ENCODE results near the gene CAMK2G.
"Not testable (repeated sequence)": the region's sequence is repeated elsewhere in the genome, so short reads cannot be mapped to it uniquely, and the experiment has no call there.

The CAMK2G gene

DNA sequence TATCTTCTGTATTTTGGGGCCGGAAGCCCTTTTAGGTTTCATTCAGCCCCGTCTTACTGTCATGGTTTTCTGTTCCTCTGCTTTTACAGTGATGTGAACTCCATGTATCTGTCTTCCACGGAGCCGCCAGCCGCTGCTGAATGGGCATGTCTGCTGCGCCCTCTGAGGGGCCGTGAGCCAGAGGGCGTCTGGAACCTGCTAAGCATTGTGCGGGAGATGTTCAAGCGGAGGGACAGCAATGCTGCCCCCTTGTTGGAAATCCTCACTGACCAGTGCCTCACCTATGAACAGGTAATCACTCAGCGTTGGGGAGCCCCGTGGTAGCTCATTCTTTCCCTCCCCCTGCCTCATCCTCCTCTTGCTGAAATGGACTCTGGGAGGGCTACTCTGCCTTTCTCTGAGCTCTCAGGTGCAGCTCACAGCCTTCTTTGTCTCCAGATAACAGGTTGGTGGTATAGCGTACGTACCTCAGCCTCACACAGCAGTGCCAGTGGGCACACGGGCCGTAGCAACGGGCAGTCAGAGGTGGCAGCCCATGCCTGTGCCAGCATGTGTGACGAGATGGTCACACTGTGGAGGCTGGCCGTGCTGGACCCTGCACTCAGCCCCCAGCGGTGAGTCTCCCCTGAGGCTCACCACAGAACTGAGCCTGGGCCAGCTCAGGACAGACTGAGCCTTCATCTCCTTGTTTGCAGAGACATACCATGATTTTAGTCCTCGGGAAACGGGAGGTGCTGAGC lies 83.3 kb downstream of the CAMK2G start:
- no peak for DNase-seq (ENCODE audit: low spot score)

DNA sequence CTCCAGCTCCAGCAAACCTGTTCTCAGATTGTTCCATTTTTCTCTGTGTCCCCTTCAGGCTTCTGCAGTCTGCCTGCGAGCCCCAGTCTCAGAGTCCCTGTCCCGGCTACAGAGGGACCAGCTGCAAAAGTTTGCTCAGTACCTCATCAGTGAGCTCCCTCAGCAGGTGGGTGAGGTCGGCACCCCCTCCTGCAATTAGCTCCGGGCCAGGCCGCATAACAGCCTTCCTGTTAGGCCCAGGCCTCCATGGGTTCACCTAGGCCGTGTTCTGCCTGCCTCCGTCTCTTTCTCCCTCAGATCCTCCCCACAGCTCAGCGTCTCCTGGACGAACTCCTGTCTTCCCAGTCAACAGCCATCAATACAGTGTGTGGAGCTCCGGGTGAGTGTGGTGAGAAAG lies 84.7 kb downstream of the CAMK2G start:
- no peak for DNase-seq (ENCODE audit: low spot score)

DNA sequence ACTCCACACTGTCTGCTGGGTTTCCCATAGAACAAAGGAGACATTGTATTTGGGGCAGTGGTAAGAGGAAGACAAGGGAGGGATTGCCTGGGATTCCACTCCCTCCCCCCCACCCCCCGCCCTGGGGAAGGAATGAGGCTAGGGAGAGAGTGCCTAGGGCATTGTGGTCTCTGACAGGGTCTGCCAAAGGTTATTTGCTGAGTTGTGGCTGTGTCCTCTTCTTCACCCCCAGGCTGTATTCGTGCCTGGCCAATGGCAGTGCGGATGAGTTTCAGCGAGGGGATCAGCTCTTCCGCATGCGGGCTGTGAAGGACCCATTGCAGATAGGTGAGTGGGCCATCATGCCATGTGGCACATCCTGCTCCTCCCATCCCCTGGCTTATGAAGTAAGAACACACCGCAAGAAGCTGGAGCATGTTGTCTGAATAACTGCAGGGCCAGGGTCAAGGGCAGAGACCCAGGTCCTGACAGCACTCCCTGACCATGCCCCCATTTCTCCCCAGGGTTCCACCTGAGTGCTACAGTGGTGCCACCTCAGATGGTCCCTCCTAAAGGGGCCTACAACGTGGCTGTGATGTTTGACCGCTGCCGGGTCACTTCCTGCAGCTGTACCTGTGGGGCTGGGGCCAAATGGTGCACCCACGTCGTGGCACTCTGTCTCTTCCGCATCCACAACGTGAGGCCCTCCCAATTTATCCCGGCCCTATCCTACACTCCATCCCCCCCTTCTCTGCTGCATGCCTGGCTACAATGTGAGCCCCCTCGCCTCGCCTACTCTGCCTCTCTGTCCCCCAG lies 85.3 kb downstream of the CAMK2G start:
- DNase-seq (ENCODE audit: low spot score), result no peak

DNA sequence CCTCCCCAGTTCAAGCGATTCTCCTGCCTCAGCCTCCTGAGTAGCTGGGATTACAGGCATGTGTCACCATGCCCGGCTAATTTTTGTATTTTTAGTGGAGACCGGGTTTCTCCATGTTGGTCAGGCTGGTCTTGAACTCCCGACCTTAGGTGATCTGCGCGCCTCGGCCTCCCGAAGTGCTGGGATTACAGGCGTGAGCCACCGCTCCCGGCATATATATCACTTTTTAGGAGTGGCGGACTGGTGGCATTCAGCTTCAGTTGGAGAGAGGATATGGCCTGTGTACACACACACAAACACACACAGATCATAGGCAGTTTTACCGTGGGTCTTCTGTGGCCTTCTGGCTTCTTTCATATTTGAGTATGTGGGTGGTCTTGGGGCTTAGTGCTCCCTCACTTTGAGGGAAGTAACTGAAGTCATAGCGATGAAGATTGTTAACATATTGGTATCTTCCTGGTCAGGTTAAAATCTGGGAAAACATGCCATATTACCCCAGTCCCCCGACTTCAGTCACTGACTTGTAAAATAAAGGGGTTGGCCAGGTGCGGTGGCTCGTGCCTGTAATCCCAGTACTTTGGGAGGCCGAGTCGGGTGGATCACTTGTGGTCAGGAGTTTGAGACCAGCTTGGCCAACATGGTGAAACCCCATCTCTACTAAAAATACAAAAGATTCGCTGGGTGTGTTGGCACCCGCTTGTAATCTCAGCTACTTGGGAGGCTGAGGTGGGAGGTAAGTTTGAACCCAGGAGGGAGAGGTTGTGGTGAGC lies 87.1 kb downstream of the CAMK2G start:
- DNase-seq (ENCODE audit: low spot score), result not testable (repeated sequence)

DNA sequence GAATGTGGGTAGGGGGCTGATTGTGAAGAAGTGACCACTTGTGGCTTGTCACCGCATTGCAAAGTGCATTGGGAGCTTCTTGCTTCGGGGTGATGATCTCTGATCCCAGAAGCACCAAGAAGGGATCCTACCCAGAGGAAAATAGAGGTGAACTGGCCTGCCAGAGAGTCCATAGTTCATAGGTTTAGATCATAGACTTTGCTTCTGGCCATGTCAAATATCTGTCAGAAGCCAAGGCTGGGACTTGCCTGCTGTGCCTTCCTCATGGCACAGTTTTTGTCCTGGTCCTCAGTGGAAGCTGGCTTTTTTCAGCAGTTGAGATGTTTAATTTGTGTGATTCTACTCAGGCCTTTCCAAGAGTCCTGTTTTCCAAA lies 87.9 kb downstream of the CAMK2G start:
- DNase-seq (ENCODE audit: low spot score), result no peak

DNA sequence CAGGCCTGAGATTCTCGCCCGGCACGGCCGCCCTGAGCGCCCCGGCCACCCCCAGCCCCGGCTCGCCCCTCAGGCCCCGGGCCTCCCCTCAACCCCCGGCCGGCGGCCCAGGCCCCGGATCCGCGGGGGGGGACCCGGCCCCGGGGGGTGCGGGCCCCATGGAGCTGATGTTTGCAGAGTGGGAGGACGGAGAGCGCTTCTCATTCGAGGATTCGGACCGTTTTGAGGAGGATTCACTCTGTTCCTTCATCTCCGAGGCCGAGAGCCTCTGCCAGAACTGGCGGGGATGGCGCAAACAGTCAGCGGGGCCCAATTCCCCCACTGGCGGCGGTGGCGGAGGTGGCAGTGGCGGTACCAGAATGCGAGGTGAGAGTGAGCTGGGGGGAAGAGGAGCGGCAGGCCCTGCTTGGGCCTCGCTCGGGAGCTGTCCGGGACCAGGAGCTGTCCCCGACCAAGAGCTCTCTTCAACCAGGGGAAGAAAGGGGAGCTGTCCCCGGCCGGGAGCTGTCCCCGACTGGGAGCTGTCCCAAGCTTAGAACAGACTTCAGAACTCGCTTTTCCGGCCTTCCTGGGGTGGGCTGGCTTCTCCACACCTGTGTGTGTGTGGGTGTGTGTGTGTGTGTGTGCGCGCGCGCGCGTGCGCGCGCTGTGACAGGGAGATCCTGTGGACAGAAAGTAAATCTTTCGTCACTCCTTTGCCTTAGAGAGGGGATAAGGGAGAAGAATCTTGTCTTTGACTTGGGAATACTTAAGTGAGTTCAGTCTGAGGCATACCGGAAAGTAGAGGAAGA lies 88.4 kb downstream of the CAMK2G start:
- DNase-seq (ENCODE audit: low spot score), result peak; percentile 64

DNA sequence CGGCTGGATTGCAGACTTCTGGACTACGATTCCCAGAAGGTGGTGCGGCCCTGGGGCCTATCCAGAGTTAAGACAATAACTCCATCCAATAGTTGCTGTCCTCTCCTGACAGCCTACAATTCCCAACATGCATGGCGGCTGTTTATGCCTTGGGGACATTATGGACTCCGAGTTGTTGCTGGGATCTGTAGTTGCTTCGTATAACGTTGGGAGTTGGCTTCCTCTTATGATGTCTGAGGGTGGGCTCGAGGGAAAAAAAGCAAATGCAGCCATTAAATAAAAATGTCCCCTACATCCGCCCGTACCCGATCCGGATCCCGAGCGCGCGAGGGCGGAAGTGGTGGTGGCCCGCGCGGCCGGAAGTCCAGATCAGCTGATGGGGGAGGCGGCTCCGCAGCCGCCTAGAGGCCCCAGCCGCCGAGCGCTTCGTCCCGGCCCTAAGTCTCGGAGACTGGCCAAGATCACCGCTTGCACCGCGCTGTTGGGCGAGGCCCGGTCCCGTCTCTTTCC lies 89.1 kb downstream of the CAMK2G start, which contains the start of gene ZSWIM8:
Gene ZSWIM8 (plus strand): TSS at position 396 of the 510 bp plus-strand sequence. CDS start 273 bp downstream, outside the sequence.
- peak; percentile 95 for DNase-seq (ENCODE audit: low spot score)

DNA sequence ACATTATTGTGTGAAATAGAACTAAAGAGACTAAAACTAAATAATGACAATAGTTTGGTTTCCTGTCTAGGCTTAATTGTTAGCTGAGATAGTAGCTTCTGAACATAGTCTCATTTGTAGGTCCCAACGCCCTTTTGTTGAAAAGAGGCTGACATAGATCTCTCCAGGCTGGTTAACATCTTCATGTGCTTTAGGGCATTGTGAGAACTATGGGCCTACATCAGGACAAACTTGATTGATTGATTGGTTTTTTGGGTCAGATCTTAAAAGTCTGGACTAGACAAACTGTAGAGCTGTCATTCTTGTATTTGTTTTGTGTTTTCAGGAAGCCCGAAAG lies 91.6 kb downstream of the CAMK2G start:
- DNase-seq (ENCODE audit: low spot score), result no peak

DNA sequence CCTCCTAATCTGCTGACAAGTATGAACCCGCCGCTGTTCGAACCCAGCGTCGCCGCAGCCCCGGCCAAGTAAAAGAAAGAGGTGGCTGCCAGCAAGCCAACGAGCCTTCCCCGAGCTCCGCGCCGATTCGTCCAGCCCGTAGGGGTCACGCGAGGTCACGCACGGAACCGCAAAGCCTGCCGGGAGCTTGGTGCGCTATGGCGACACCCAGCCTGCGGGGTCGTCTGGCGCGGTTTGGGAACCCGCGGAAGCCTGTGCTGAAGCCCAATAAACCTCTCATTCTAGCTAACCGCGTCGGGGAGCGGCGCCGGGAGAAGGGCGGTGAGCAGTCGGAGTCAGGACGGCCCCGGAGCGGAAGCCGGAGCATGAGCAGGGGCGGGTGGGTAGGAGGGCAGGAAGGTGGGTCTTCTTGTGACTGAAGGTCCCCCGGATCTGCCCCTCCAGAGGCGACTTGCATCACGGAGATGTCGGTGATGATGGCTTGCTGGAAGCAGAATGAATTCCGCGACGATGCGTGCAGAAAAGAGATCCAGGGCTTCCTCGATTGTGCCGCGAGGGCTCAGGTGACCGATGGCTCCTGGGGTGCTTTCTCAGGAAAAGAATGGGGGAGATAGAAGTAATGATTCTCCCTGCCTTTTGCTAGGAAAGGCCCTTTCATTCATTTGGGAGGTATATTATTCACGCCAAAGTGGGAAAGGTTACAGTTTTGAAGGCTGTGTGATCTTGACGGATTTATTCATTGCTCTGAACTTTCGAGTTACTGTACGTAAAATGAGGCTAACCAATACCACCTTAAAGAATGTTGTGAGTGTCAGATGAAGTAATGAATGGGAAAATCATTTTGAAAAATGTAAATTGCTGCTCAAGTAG lies 92.2 kb downstream of the CAMK2G start, which contains the start of gene CHCHD1:
Gene CHCHD1 (plus strand): TSS at position 170 of the 870 bp plus-strand sequence. CDS start 28 bp downstream, at position 198.
- DNase-seq (ENCODE audit: low spot score), result peak; percentile 93

DNA sequence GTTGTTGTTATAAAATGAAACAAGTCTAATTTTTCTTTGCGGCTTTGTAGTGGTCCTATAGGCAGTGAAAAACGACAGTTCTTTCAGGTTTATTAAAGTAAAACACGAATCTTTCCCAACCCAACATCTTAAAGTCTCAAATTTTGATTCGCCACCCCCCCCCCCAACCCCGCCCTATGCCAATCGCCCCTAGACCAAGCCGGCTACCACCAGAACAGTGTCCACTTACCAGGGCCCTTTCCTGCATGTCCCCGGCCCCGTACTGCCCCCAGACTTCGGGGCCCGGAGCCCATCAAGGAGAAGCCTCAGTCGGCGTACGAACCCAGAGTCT lies 92.8 kb downstream of the CAMK2G start:
- DNase-seq (ENCODE audit: low spot score), result no peak

DNA sequence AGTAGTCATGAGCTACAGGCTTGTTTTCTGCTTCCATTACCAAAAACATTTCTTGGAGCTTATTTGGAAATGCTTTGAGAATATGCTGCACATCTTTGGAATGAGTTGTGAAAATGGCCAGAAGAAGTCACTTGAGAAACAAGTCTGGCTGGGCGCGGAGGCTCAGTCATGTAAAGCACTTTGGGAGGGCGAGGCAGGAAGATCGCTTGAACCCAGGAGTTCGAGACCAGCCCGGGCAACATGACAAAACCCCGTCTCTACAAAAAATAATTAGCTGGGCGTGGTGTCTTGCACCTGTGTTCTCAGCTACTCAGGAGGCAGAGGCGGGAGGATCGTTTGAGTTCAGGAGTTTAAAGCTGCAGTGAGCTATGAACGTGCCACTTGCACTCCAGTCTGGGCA lies 93.4 kb downstream of the CAMK2G start:
- DNase-seq (ENCODE audit: low spot score), result no peak

DNA sequence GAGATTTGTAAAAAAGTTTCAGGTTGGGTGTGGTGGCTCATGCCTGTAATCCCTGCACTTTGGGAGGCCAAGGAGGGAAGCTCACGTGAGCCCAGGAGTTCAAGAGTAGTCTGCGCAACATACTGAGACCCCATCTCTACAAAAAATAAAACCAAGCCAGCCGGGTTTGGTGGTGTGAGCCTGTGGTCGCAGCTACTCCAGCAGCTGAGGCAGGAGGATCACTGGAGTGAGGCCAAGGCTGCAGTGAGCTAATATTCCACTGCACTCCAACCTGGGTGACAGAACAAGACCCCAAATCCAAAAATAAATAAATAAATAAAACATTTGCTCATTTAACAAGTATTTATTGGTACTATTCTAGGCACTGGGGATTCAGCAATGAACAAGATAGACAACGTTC lies 94.1 kb downstream of the CAMK2G start:
- DNase-seq (ENCODE audit: low spot score), result no peak

DNA sequence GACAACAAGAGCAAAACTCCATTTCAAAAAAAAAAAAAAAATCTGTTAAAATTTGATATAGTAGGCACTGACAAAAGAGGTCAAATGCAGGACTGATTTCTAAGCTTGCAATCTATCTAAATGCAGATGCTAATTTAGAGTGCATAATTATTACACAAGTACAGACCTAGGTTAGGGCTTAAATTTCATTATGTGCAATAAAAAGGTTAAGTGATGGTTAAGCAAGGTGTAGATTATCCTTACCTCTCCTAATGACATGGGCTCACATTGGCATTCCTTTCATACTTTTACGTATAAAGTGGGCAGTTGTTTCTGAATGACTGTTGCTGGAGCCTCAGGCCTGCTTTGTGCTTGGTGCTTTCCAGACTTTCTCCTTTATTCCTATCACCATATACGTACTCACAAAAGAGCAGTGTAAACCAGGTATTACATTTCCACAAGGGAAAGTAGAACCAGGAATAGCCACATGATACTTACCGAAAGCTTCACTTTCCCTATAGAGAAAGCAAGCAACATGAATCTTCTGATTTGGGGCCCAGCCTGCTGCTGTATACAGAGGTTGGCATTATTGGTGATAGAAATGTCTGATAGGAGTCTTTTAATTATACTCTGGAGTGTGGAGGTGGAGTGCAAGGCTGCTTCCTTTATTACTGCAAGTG lies 94.7 kb downstream of the CAMK2G start:
- no peak for DNase-seq (ENCODE audit: low spot score)

DNA sequence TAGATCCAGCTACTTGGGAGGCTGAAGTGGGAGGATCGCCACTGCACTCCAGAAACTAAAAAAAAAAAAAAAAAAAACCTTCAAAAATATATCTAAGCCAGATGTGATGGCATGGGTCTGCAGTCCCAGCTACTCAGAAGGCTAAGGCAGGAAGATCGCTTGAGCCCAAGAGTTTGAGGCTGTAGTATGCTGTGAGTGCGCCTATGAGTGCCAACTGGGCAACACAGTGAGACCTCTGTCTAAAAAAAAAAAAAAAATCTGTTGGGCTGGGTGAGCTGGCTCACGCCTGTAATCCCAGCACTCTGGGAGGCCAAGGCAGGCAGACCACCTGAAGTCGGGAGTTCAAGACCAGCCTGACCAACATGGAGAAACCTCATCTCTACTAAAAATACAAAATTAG lies 95.3 kb downstream of the CAMK2G start:
- no peak for DNase-seq (ENCODE audit: low spot score)

DNA sequence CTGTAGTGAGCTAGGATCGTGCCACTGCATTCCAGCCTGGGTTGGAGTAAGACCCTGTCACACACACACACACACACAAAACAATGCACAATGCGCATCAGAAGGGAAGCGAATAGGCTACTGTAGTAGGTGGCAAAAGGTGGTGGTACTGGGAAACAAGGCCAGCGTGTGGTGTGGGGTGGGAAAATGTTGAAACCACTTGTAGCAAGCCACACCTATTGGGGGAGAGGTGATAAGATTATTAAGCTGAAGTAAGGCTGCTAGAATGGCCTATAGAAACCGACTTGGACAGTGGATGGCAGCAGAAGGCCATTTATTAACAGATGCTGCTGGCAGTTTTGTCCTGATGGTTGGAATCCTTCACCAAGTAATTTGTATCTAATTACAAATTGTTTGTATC lies 99.7 kb downstream of the CAMK2G start:
- no peak for DNase-seq (ENCODE audit: low spot score)

DNA sequence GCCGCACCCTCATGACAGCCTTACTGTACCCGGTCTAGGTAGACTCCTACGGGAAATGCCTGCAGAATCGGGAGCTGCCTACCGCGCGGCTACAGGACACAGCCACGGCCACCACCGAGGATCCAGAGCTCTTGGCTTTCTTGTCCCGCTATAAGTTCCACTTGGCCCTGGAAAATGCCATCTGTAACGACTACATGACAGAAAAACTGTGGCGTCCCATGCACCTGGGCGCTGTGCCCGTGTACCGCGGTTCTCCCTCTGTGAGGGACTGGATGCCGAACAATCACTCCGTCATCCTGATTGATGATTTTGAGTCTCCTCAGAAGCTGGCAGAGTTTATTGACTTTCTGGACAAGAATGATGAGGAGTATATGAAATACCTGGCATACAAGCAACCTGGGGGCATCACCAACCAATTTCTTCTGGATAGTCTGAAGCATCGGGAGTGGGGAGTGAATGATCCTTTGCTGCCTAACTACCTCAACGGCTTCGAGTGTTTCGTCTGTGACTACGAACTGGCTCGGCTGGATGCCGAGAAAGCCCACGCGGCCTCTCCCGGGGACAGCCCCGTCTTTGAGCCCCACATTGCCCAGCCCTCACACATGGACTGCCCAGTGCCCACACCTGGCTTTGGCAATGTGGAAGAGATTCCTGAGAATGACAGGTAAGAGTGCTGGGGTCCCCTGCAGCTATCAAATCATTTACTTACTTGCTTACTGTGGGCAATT lies 101.0 kb downstream of the CAMK2G start:
- DNase-seq (ENCODE audit: low spot score), result no peak

DNA sequence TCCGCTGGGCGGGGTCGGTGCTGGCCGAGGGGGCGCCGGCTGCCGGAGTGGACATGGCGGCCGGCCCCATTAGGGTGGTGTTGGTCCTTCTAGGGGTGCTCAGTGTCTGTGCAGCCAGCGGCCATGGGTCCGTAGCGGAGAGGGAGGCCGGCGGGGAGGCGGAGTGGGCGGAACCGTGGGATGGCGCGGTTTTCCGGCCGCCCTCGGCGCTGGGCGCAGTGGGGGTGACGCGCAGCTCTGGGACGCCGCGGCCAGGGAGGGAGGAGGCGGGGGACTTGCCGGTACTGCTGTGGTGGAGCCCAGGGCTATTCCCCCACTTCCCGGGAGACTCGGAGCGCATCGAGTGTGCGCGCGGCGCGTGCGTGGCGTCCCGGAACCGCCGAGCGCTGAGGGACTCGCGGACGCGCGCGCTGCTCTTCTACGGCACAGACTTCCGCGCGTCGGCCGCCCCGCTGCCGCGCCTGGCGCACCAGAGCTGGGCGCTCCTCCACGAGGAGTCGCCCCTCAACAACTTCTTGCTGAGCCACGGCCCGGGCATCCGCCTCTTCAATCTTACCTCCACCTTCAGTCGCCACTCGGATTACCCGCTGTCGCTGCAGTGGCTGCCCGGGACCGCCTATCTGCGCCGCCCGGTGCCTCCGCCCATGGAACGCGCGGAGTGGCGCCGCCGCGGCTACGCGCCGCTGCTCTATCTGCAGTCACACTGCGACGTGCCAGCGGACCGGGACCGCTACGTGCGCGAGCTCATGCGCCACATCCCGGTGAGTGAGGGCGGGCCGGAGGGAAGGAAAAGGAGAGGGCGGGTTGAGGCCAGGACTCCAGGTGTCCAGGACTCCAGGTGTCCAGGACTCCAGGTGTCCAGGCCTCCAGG lies 101.8 kb downstream of the CAMK2G start:
- DNase-seq (ENCODE audit: low spot score), result peak; percentile 88

DNA sequence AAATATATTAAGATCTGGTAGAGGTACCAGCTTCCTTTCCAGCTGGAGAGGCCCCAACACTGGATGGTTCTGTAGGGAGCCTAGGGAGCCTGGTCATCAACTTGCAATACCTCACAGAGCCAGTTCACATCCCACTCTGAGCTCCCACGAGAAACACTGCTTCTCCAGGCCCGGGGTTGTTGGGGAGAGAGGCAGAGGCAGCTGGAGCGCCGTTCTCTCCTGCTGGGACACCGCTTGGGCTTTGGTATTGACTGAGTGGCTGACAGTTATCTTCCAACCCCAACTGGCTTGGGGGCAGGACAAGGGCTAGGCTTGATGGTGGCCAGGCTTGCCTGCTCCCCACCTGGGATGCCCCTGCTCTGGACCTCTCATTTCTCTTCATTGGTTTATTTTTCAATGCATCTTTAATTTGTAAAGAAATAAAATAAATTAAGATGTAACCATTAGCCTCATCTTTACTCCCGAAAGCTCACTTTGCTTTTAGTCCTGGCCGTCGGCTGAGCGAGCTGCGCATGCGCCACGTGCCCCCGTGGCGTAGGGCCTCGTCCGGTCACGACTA lies 102.6 kb downstream of the CAMK2G start:
- peak; percentile 96 for DNase-seq (ENCODE audit: low spot score)
